NB4 (cell line): ENCODE data around the gene SASH1.

Experiments used
- MYC ChIP-seq: IDR thresholded peaks from 2 replicates; pipeline ENCODE4 v1.6.1; 2011; ENCODE audit warnings: low read depth, low read length
- POLR2A ChIP-seq: IDR thresholded peaks from 2 replicates; pipeline ENCODE4 v1.6.1; 2011; ENCODE audit warnings: mild to moderate bottlenecking; ENCODE audit not compliant: insufficient read length; ENCODE audit errors: extremely low read depth

- no peak for TF ChIP-seq POLR2A
- TF ChIP-seq MYC = no peak
These were observed 166.6 kb downstream of the SASH1 start for GRCh38 chr6:148509119-148509799.
